HFFc6 (cell line): ENCODE results near the gene MYOCD. TPM values are rescaled to one million over a fixed set of nuclear protein-coding genes. Genes with fewer than 3 reads are reported as not detected.

Experiments used
- DNase-seq: peaks from one replicate; pipeline ENCODE4 v3.0.0-alpha.2; 2018
- H3K27ac Mint-ChIP-seq: 2 replicates; pipeline ENCODE4 v1.8.0; 2020; ENCODE audit warnings: mild to moderate bottlenecking, mixed read lengths
- H3K27me3 Mint-ChIP-seq: 2 replicates; pipeline ENCODE4 v1.8.0; 2021; ENCODE audit warnings: mild to moderate bottlenecking, moderate library complexity, mixed read lengths; ENCODE audit not compliant: insufficient read depth
- H3K36me3 Mint-ChIP-seq: 2 replicates; pipeline ENCODE4 v1.8.0; 2021; ENCODE audit warnings: low read depth, mixed read lengths
- H3K4me1 Mint-ChIP-seq: 2 replicates; pipeline ENCODE4 v1.8.0; 2020; ENCODE audit warnings: low read depth, mixed read lengths
- H3K4me3 Mint-ChIP-seq: 2 replicates; pipeline ENCODE4 v1.8.0; 2020; ENCODE audit warnings: mild to moderate bottlenecking, moderate library complexity, mixed read lengths
- H3K9me3 Mint-ChIP-seq: 2 replicates; pipeline ENCODE4 v1.8.0; 2020; ENCODE audit warnings: mild to moderate bottlenecking, mixed read lengths
- total RNA-seq, 6 experiments: library from RNA; stranded (reverse); fragmentation: NEBNext Ultra II Directional; extraction: Animal tissue kit (Norgen Biotek cat#: 25700); gene quantifications; 2 replicates in 1 of 6; 3 replicates in 5 of 6; pipeline ENCODE4 v1.2.3, GENCODE V29; 2021
- TF ChIP-seq, protein P1 (sequence below): fragments of 200-600 bp; sonication (generic); IDR thresholded peaks from 2 replicates; pipeline ENCODE4 v1.5.0; 2021; ENCODE audit warnings: antibody characterized with exemption, mild to moderate bottlenecking

The MYOCD gene
- total RNA-seq, 6 experiments from 2014 or later: 6.5 to 8.5 (median 7.1) TPM

DNA sequence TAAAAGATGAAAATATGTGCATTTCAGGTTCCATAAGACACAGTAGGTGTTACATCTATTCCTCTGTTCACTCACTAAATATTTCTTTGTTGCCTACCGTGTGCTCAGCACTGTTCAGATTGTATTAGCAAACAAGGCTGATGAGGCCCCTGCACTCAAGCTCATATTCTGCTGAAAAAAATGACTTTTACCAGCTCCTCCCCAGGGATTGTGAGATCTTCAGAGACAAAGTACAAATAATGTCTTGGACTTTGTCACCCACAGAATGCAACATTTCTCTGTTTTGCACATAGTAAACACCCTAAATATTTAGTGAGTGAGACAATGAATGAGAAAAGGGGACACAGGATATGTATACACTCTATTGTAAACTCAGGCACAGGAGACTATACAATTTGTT lies 21.9 kb upstream of the MYOCD start:
- Mint-ChIP-seq H3K27ac (no peak overlapping the region), H3K27me3 (no peaks in the 10 kb centered on the region; the same call in 1 of the 2 replicates), H3K4me3 (no peak overlapping the region), H3K36me3 (no peaks in the 10 kb centered on the region), H3K4me1 (peaks cover 4% of the 10 kb centered on the region), H3K9me3 (no peaks in the 10 kb centered on the region)
- TF ChIP-seq, protein P1, sequence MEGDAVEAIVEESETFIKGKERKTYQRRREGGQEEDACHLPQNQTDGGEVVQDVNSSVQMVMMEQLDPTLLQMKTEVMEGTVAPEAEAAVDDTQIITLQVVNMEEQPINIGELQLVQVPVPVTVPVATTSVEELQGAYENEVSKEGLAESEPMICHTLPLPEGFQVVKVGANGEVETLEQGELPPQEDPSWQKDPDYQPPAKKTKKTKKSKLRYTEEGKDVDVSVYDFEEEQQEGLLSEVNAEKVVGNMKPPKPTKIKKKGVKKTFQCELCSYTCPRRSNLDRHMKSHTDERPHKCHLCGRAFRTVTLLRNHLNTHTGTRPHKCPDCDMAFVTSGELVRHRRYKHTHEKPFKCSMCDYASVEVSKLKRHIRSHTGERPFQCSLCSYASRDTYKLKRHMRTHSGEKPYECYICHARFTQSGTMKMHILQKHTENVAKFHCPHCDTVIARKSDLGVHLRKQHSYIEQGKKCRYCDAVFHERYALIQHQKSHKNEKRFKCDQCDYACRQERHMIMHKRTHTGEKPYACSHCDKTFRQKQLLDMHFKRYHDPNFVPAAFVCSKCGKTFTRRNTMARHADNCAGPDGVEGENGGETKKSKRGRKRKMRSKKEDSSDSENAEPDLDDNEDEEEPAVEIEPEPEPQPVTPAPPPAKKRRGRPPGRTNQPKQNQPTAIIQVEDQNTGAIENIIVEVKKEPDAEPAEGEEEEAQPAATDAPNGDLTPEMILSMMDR: no peak
- DNase-seq: no peak

DNA sequence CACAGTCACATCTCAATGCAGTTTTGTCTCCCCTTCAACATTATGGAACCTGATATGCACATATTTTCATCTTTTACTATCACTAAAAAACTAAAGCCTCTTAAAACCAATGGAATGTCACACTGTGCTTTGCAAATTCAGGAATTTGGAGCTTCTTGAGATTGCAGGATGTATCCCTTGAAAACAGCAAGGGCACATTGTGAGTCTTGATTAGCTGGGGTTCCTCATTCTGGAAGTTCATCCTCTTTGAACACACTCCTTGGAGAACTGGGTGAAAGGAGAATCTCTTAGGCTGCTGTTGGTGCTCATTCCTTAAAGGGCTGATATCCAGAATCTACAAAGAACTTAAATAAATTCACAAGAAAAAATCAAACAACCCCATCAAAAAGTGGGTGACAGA lies 21.1 kb upstream of the MYOCD start:
- H3K9me3 Mint-ChIP-seq: no peaks in the 10 kb centered on the region
- no peaks in the 10 kb centered on the region for H3K36me3 Mint-ChIP-seq
- no peak overlapping the region for H3K4me3 Mint-ChIP-seq
- TF ChIP-seq, protein P1: no peak
- no peak for DNase-seq
- H3K27ac Mint-ChIP-seq: no peak overlapping the region
- no peaks in the 10 kb centered on the region for H3K4me1 Mint-ChIP-seq
- H3K27me3 Mint-ChIP-seq: no peaks in the 10 kb centered on the region

DNA sequence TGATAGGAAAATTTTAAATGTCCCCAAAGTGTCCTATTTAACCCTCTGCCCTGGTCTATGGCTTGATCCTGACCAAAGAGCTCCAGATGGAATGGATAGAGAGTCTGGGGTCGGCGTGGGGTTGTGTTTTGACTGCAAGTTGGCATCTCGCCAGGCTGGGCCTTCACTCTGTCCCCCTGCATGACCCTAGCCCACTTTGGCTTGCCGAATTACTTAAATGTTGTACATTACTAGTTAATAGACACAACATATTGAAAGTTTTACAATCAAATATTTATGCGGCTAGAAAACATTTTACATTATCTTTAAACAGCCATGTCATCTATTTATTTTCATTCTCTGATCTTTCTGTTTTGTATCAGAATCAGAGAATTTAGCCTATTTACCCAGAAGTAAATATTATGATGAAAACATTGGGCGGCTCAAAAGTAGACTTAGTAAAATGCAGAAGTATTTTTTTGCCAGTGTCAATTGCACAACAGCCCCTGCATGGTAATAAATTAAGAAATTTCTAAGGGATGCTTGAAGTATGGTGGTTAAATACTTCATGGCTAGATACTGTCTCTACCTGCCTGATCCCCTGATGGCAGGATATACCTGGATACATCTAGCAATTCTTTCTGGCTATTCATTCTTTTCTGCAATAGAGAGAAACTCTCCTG lies 18.8 kb upstream of the MYOCD start:
- DNase-seq: no peak
- TF ChIP-seq, protein P1: no peak
- H3K4me1 Mint-ChIP-seq: peaks cover 13% of the 10 kb centered on the region
- H3K9me3 Mint-ChIP-seq: no peaks in the 10 kb centered on the region
- no peaks in the 10 kb centered on the region for H3K36me3 Mint-ChIP-seq
- no peak overlapping the region for H3K4me3 Mint-ChIP-seq
- H3K27me3 Mint-ChIP-seq: no peaks in the 10 kb centered on the region; the same call in 1 of the 2 replicates
- H3K27ac Mint-ChIP-seq: no peak overlapping the region

DNA sequence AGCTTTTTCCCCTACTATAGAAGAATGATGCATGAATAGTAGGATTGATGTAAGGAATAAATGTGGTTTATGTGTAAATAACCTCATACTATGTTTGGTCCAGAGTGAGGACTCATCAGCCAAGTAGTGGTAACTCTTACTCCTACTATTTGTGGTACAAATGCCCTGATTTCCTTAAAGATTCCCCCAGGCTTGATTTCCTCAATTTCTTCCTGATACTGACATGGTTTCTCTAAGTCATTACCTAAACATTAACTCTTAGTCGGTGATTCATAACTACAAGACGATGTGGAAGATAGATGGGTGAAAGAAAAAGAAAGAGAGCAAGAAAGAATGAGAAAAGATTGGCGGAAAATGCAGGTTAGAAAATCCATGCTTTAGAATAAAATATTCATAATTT lies 17.2 kb upstream of the MYOCD start:
- TF ChIP-seq, protein P1: no peak
- peaks cover 13% of the 10 kb centered on the region for H3K4me1 Mint-ChIP-seq
- DNase-seq: no peak

DNA sequence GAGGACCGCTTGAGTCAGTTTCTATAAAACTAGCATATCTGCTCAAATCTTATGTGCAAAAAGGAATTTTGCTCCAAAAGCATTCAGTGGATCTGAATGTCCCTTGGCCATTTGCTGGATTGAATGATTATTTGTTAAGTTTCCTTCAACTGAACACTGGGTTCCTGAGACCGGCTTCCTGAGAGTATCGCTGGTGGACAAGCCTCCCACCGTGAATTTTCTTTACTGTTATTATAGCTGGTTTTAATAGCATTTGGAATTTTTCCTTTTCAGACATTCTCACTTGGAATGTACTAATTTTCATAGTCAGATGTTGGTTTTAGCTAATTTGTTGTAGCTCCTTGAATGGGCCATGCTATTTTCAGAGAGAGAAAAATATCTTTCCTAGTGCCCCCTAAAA lies 9.8 kb upstream of the MYOCD start:
- Mint-ChIP-seq H3K4me3 (no peak overlapping the region), H3K4me1 (peaks cover 24% of the 10 kb centered on the region), H3K36me3 (no peaks in the 10 kb centered on the region), H3K27me3 (no peaks in the 10 kb centered on the region), H3K9me3 (no peaks in the 10 kb centered on the region), H3K27ac (no peak overlapping the region)
- TF ChIP-seq, protein P1: no peak
- DNase-seq: no peak

More for the DNA sequence above, 17.2 kb upstream of the MYOCD start:
- no peaks in the 10 kb centered on the region; the same call in 1 of the 2 replicates for H3K27me3 Mint-ChIP-seq
- H3K27ac Mint-ChIP-seq: no peak overlapping the region
- no peak overlapping the region for H3K4me3 Mint-ChIP-seq
- H3K36me3 Mint-ChIP-seq: no peaks in the 10 kb centered on the region
- H3K9me3 Mint-ChIP-seq: no peaks in the 10 kb centered on the region
